H54 (cell line): ENCODE data around the gene DIPK1B.

Experiments
- DNase-seq: peaks from one replicate; pipeline ENCODE4 v3.0.0; 2011; ENCODE audit warnings: low spot score, mixed read lengths; ENCODE audit not compliant: insufficient read length
- FAIRE-seq: peaks from 3 replicates; lab custom pipeline; 2011; peaks lifted over from hg19 to GRCh38; lab: Jason Lieb, UNC
- POLR2A ChIP-seq: IDR thresholded peaks from 2 replicates; pipeline ENCODE4 v1.6.1; 2011; ENCODE audit warnings: low read depth, mild to moderate bottlenecking, low read length

DIPK1B gene

GRCh38 chr9:136711751-136712689 is at the start of gene DIPK1B:
Gene DIPK1B (plus strand): TSS chr9:136712572. CDS start chr9:136712666, 94 bp downstream.
- DNase-seq: no peak
- TF ChIP-seq POLR2A: no peak
- no peak for FAIRE-seq

- TF ChIP-seq POLR2A: no peak
- no peak for FAIRE-seq
Measured at GRCh38 chr9:136662656-136663581, 49.5 kb upstream of the DIPK1B start, which contains the start of gene EGFL7. Gene EGFL7 (plus strand): TSS chr9:136662916. CDS start chr9:136668283, 5,367 bp downstream.

GRCh38 chr9:136664000-136664915 is 48.1 kb upstream of the DIPK1B start:
- TF ChIP-seq POLR2A: no peak
- FAIRE-seq (no peak), DNase-seq (no peak)

More at GRCh38 chr9:136662656-136663581, 49.5 kb upstream of the DIPK1B start, which contains the start of gene EGFL7:
- no peak for DNase-seq

- no peak for TF ChIP-seq POLR2A
- DNase-seq: no peak
- FAIRE-seq: no peak
Measured at GRCh38 chr9:136665111-136665703, 47.2 kb upstream of the DIPK1B start.

- DNase-seq (peak; percentile 84), FAIRE-seq (no peak)
- peak; percentile 37; the same call in 1 of the 2 replicates for TF ChIP-seq POLR2A
Measured at GRCh38 chr9:136665704-136666371, 46.5 kb upstream of the DIPK1B start.

GRCh38 chr9:136666372-136667213 is 45.8 kb upstream of the DIPK1B start:
- peak; percentile 97 for DNase-seq
- TF ChIP-seq POLR2A: no peak
- FAIRE-seq: no peak

GRCh38 chr9:136667214-136667939 is 45.0 kb upstream of the DIPK1B start:
- no peak for DNase-seq
- TF ChIP-seq POLR2A: no peak
- no peak for FAIRE-seq

- no peak for DNase-seq
- no peak for FAIRE-seq
- no peak for TF ChIP-seq POLR2A
Measured at GRCh38 chr9:136667940-136668760, 44.2 kb upstream of the DIPK1B start.

- DNase-seq (peak; percentile 94), FAIRE-seq (peak; percentile 48)
- no peak for TF ChIP-seq POLR2A
Measured at GRCh38 chr9:136668983-136669790, 43.2 kb upstream of the DIPK1B start.
